OCI-LY7 (cell line): ENCODE measurements around the gene SLC23A1.

Experiments used
- EZH2phosphoT487 ChIP-seq: fragments of 200-600 bp; sonication (generic); IDR thresholded peaks from 2 replicates; pipeline ENCODE4 v1.6.1; 2018; ENCODE audit warnings: low read depth, borderline replicate concordance, mild to moderate bottlenecking, mixed run types, antibody characterized with exemption, low read length, moderate library complexity, mixed read lengths
- TF ChIP-seq, protein P1 (sequence below): fragments of 200-600 bp; sonication (generic); conservative IDR thresholded peaks from 2 replicates; pipeline ENCODE4 v1.5.1; 2014; ENCODE audit warnings: mild to moderate bottlenecking, antibody characterized with exemption, low read length, moderate library complexity, mixed read lengths

DNA sequence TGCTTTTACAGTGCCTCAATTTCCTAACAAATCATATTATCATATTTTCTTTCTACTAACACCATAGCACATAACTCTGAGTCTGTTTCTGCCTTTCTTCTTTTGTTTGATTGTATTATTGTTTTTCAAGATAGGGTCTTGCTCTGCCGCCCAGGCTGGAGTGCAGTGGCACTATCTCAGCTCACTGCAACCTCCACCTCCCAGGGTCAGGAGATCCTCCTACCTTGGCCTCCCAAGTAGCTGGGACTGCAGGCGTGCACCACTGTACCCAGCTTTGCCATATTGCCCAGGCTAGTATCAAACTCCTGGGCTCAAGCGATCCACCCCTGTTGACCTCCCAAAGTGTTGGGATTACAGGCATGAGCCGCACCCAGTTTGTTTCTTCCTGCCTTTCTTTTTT, 22.7 kb downstream of the SLC23A1 start:
- TF ChIP-seq, protein P1, sequence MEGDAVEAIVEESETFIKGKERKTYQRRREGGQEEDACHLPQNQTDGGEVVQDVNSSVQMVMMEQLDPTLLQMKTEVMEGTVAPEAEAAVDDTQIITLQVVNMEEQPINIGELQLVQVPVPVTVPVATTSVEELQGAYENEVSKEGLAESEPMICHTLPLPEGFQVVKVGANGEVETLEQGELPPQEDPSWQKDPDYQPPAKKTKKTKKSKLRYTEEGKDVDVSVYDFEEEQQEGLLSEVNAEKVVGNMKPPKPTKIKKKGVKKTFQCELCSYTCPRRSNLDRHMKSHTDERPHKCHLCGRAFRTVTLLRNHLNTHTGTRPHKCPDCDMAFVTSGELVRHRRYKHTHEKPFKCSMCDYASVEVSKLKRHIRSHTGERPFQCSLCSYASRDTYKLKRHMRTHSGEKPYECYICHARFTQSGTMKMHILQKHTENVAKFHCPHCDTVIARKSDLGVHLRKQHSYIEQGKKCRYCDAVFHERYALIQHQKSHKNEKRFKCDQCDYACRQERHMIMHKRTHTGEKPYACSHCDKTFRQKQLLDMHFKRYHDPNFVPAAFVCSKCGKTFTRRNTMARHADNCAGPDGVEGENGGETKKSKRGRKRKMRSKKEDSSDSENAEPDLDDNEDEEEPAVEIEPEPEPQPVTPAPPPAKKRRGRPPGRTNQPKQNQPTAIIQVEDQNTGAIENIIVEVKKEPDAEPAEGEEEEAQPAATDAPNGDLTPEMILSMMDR, result no peak
- no peak for TF ChIP-seq EZH2phosphoT487
